Stomach (tissue), 9 donors: Measurements from ENCODE around the gene SNN. TPM values are rescaled to one million over a fixed set of nuclear protein-coding genes. Genes with fewer than 3 reads are reported as not detected.

Source experiments
- DNase-seq, 2 donors: peaks; one replicate each; pipeline versions ENCODE4 v3.0.0 to v3.0.0-alpha.2; 2013 to 2019
- H3K27ac ChIP-seq, 5 donors: fragments of 200-600 bp in 4 of 5; sonication (generic) in 4 of 5; one replicate each; pipeline ENCODE4 v1.5.1; 2013 to 2019; ENCODE audit warnings: mild to moderate bottlenecking in 1 of 5, moderate library complexity in 1 of 5
- H3K27me3 ChIP-seq, 3 donors: fragments of 200-600 bp; sonication (generic); one replicate each; pipeline ENCODE4 v1.5.1; 2017 to 2019; ENCODE audit warnings: mixed run types in 1 of 3
- H3K36me3 ChIP-seq, 4 donors: fragments of 200-600 bp; sonication (generic); 1 replicate in 3 of 4; 2 replicates in 1 of 4; pipeline ENCODE4 v1.5.1; 2016 to 2019
- H3K4me1 ChIP-seq, 4 donors: fragments of 200-600 bp; sonication (generic); one replicate each; pipeline ENCODE4 v1.5.1; 2016 to 2019
- H3K4me3 ChIP-seq, 4 donors: fragments of 200-600 bp; sonication (generic) in 3 of 4; one replicate each; pipeline ENCODE4 v1.5.1; 2016 to 2019; ENCODE audit warnings: mild to moderate bottlenecking in 1 of 4
- H3K9me3 ChIP-seq, 4 donors: fragments of 200-600 bp; sonication (generic); one replicate each; pipeline ENCODE4 v1.5.1; 2016 to 2019
- CTCF ChIP-seq, 7 experiments: fragments of 450-650 bp in 4 of 7; fragments of 200-600 bp in 3 of 7; sonication (generic) in 3 of 7; IDR thresholded peaks; one replicate each; pipeline ENCODE4 v1.5.1; 2016 to 2019; ENCODE audit warnings: antibody characterized with exemption in 7 of 7, control low read depth in 2 of 7, mild to moderate bottlenecking in 1 of 7
- EP300 ChIP-seq: sonication (generic); formaldehyde crosslinking; IDR thresholded peaks from one replicate; pipeline ENCODE4 v1.6.1; 2017; ENCODE audit warnings: antibody characterized with exemption
- POLR2A ChIP-seq, 4 donors: fragments of 450-650 bp; IDR thresholded peaks; one replicate each; pipeline ENCODE4 v1.6.1; 2016; ENCODE audit warnings: antibody characterized with exemption in 4 of 4, control low read depth in 2 of 4, mild to moderate bottlenecking in 1 of 4, moderate library complexity in 1 of 4
- POLR2AphosphoS5 ChIP-seq, 3 donors: sonication (generic); formaldehyde crosslinking; IDR thresholded peaks; one replicate each; pipeline ENCODE4 v1.6.1; 2016; ENCODE audit warnings: antibody characterized with exemption in 3 of 3
- WGBS, 5 donors: extraction: QIAGEN DNeasy Blood & Tissue Kit in 3 of 5; methylation state at CpG; one replicate each; pipeline versions ENCODE4 v1.1.5 to v1.1.7; 2013 to 2018; 5-methylcytosine and 5-hydroxymethylcytosine counted together
- intact Hi-C: fragments of 100-400 bp; cut with DNase I; formaldehyde crosslinking; loops from one replicate; pipeline ENCODE4 v1.15.1; 2023; ENCODE audit warnings: low total_unique reads
- polyA plus RNA-seq, 3 donors: library from polyadenylated mRNA; stranded (reverse); fragments of 200-250 nt; gene quantifications; one replicate each; pipeline ENCODE4 v1.2.3, GENCODE V29; 2013
- total RNA-seq, 5 donors: library from RNA; depleted of rRNA; stranded (reverse); fragments of >200 nt; gene quantifications; one replicate each; pipeline versions ENCODE4 v1.1.0 to v1.2.3, GENCODE V29; 2014 to 2016
- donor health status: healthy with polysubstance abuse.
- donor health status: Bipolar disorder and iron deficiency.
- donor health status: healthy.

The SNN gene
- total and polyA plus RNA-seq, 8 donors, result 2.9 to 25.0 (median 13.7) TPM

DNA sequence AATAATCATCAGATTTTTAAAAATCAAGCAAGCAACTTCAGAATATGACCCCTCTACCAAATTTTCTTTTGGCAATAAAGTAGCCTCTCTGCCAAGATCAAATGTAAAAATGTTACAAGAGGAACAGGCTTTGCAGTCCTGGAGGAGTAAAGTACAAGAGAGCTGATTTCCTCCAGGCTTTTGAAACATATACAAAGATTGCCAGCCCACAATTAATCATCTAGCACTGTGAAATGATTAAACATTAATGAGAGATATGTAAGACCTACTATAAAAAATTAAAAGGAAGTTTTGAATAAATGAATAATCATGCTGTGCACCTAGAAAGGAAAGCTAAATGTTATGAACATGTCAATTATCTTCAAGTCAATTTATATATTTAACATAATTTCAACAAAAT lies 48.1 kb downstream of the SNN start:
- Histone ChIP-seq H3K27me3 (no peaks in the 10 kb centered on the region), H3K9me3 (no peaks in the 10 kb centered on the region), H3K36me3 (peaks cover 18 to 81% (median 65%) of the 10 kb centered on the region in 4 donors), H3K27ac (peak overlapping the region in 4 of 5 donors; percentile 65 to 75 (median 67)), H3K4me1 (peaks cover 15 to 76% (median 51%) of the 10 kb centered on the region in 4 donors), H3K4me3 (no peak overlapping the region)
- intact Hi-C loops, result no loop called here
- TF ChIP-seq POLR2AphosphoS5 (IDR thresholded peaks at IDR 0.05) (peak in 1 of 3 donors; percentile 31), EP300 (no peak)
- DNase-seq, result peak in 1 of 2 donors; percentile 58

GRCh38 chr16:11717811-11718210 lies 49.6 kb downstream of the SNN start:
- Histone ChIP-seq H3K27me3 (no peaks in the 10 kb centered on the region), H3K36me3 (peaks cover 20 to 77% (median 68%) of the 10 kb centered on the region in 4 donors), H3K4me3 (no peak overlapping the region), H3K27ac (peak overlapping the region in 4 of 5 donors; percentile 12 to 75 (median 50)), H3K4me1 (peaks cover 21 to 76% (median 50%) of the 10 kb centered on the region in 4 donors), H3K9me3 (no peaks in the 10 kb centered on the region)
- intact Hi-C loops, result no loop called here
- 49 to 62% (median 60%) methylated on average over 5 of the region's 5 CpGs for WGBS, 5 donors
- DNase-seq, result no peak
- TF ChIP-seq POLR2AphosphoS5 (IDR thresholded peaks at IDR 0.05) (no peak), EP300 (no peak), POLR2A (IDR thresholded peaks at IDR 0.05) (no peak), CTCF (IDR thresholded peaks at IDR 0.05) (no peak)

DNA sequence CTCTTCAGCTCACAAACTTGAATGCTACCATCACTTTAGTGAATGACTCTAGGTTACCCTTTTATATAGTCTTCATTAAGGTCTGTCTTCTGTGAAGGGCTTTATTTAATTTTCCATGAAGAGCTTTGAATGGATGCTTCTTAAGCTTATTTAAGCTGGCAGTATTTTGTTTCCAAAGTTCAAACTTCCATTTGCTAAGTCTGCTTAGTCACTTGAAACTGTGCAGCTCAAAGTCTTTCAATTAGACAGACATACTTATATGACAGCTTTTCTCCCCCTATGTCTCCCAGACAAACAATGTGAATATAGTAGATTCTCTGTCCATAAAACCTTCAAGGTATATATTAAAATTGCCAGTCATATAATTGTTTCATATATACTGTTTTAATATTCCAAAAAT lies 50.9 kb downstream of the SNN start:
- Histone ChIP-seq H3K9me3 (no peaks in the 10 kb centered on the region), H3K4me3 (no peak overlapping the region), H3K4me1 (peaks cover 25 to 89% (median 61%) of the 10 kb centered on the region in 4 donors), H3K27me3 (no peaks in the 10 kb centered on the region), H3K27ac (peak overlapping the region in 2 of 5 donors; percentile 43 to 75), H3K36me3 (peaks cover 26 to 77% (median 66%) of the 10 kb centered on the region in 4 donors)
- intact Hi-C loops, result no loop called here
- DNase-seq, result no peak
- no peak for TF ChIP-seq EP300
- no peak for TF ChIP-seq CTCF (IDR thresholded peaks at IDR 0.05)
- no peak for TF ChIP-seq POLR2A (IDR thresholded peaks at IDR 0.05)
- TF ChIP-seq POLR2AphosphoS5 (IDR thresholded peaks at IDR 0.05), result no peak

- WGBS, 5 donors, result 95 to 99% (median 96%) methylated on average over 4 of the region's 4 CpGs
- Histone ChIP-seq H3K4me1 (peaks cover 25 to 87% (median 60%) of the 10 kb centered on the region in 4 donors), H3K27me3 (no peaks in the 10 kb centered on the region), H3K9me3 (no peaks in the 10 kb centered on the region), H3K36me3 (peaks cover 26 to 81% (median 69%) of the 10 kb centered on the region in 4 donors), H3K4me3 (no peak overlapping the region), H3K27ac (peak overlapping the region in 2 of 5 donors; percentile 1 to 75)
- DNase-seq, result no peak
- TF ChIP-seq POLR2A (IDR thresholded peaks at IDR 0.05) (no peak), CTCF (IDR thresholded peaks at IDR 0.05) (no peak), POLR2AphosphoS5 (IDR thresholded peaks at IDR 0.05) (no peak), EP300 (no peak)
- intact Hi-C loops, result no loop called here
These were observed 51.5 kb downstream of the SNN start for GRCh38 chr16:11719762-11720161.

DNA sequence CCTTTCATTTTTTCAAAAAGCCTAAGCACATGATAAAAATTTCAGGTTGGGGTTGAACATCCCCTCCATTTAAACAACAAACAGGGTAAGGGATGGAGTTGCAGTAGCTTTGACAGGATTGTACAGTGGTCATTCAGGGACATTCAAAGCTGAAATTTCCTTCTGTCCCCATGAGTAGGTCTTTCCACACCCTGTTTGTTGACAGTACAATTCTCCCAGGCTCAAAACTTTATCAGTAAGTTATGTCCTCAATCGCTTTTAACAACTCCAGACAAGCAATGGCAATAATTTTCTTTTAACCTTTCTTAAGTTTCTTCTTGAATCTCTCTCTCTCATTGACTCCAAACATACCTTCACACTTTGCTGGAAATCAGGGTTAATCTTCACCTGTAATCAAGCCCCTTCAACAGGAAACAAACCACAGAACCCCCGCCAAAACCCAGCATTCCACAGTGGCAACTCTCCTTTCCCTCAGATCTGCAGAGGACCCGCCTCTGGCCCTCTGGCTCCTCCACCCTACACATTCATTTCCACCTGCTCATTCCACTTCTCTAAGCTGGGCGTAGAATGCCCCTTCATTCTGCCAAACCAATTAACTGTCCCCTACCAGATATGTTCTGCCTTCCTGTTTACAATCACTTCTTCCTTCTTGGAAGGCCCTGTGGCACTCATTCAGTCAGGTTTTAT lies 53.7 kb downstream of the SNN start:
- peaks cover 34 to 87% (median 72%) of the 10 kb centered on the region in 4 donors for H3K36me3 ChIP-seq
- H3K9me3 ChIP-seq, result no peaks in the 10 kb centered on the region
- no peaks in the 10 kb centered on the region for H3K27me3 ChIP-seq
- WGBS, 5 donors, result 31 to 68% (median 43%) methylated on average over 4 of the region's 4 CpGs
- DNase-seq, result no peak
- TF ChIP-seq POLR2AphosphoS5 (IDR thresholded peaks at IDR 0.05) (peak in 2 of 3 donors; percentile 11 to 48), EP300 (no peak)
- H3K27ac ChIP-seq, result peak overlapping the region; percentile 59 to 74 (median 63)
- intact Hi-C loops, result no loop called here
- H3K4me3 ChIP-seq, result no peak overlapping the region
- peaks cover 41 to 86% (median 65%) of the 10 kb centered on the region in 4 donors for H3K4me1 ChIP-seq
